HUES6 (cell line): ENCODE data around the gene DENND1A.
"Not testable (repeated sequence)": the region's sequence is repeated elsewhere in the genome, so short reads cannot be mapped to it uniquely, and the experiment has no call there.

ENCODE experiments used
- H3K27ac ChIP-seq: 2 replicates; pipeline ENCODE4 v1.7.0; 2013; ENCODE audit warnings: low read depth, mild to moderate bottlenecking, low read length, inconsistent platforms
- H3K27me3 ChIP-seq: 2 replicates; pipeline ENCODE4 v1.6.1; 2013; ENCODE audit warnings: low read length; ENCODE audit not compliant: control insufficient read depth, insufficient read depth
- H3K36me3 ChIP-seq: 2 replicates; pipeline ENCODE4 v1.6.1; 2013; ENCODE audit warnings: low read length; ENCODE audit not compliant: control insufficient read depth, insufficient read depth
- H3K4me1 ChIP-seq: 2 replicates; pipeline ENCODE4 v1.6.1; 2013; ENCODE audit warnings: low read length; ENCODE audit not compliant: control insufficient read depth, insufficient read depth
- H3K4me3 ChIP-seq: 2 replicates; pipeline ENCODE4 v1.5.1; 2013; ENCODE audit warnings: low read depth, low read length
- H3K9ac ChIP-seq: one replicate; pipeline ENCODE4 v1.6.1; 2013; ENCODE audit warnings: mild to moderate bottlenecking, low read length
- H3K9me3 ChIP-seq: 2 replicates; pipeline ENCODE4 v1.6.1; 2013; ENCODE audit warnings: low read depth, low read length; ENCODE audit not compliant: control insufficient read depth, insufficient read depth

Gene DENND1A

GRCh38 chr9:123834218-123834888, 95.6 kb downstream of the DENND1A start:
- Histone ChIP-seq H3K9me3 (peaks cover 6% of the 10 kb centered on the region; the same call in 1 of the 2 replicates), H3K36me3 (no peaks in the 10 kb centered on the region), H3K27ac (0 out of 2 replicates have a peak overlapping the region, but pooled peaks have one; percentile 11), H3K4me3 (no peak overlapping the region), H3K4me1 (peaks cover 33% of the 10 kb centered on the region), H3K27me3 (no peaks in the 10 kb centered on the region), H3K9ac (no peak overlapping the region)

- Histone ChIP-seq H3K27ac (no peak overlapping the region), H3K36me3 (no peaks in the 10 kb centered on the region), H3K27me3 (no peaks in the 10 kb centered on the region), H3K9me3 (peaks cover 18% of the 10 kb centered on the region), H3K4me1 (peaks cover 29% of the 10 kb centered on the region), H3K9ac (no peak overlapping the region), H3K4me3 (no peak overlapping the region)
Measured at GRCh38 chr9:123832858-123833650, 96.9 kb downstream of the DENND1A start.

GRCh38 chr9:123832176-123832575, 97.8 kb downstream of the DENND1A start:
- H3K4me1 ChIP-seq = peaks cover 28% of the 10 kb centered on the region
- peaks cover 18% of the 10 kb centered on the region for H3K9me3 ChIP-seq
- no peak overlapping the region for H3K27ac ChIP-seq
- H3K9ac ChIP-seq = no peak overlapping the region
- H3K4me3 ChIP-seq = no peak overlapping the region
- no peaks in the 10 kb centered on the region for H3K27me3 ChIP-seq
- no peaks in the 10 kb centered on the region for H3K36me3 ChIP-seq

DNA sequence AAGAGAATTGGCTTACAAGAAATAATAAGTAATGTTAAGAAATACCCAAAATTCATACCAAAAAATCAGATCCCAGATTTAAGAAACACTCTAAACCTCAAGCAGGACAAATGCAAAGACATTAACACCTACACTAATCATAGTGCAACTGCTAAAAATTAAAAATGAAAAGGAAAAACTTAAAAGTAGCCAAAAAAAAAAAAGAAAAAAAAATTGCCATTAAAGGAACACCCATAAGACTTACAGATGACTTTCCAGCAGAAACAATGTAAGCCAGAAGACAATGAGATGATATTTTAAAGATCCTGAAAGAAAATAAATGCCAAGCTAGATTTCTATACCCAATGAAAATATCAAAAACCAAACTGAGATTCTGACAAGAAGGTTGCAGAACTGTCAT, 101.5 kb downstream of the DENND1A start:
- no peak overlapping the region for H3K9ac ChIP-seq
- H3K9me3 ChIP-seq = peaks cover 18% of the 10 kb centered on the region
- H3K36me3 ChIP-seq = no peaks in the 10 kb centered on the region
- peaks cover 4% of the 10 kb centered on the region for H3K4me1 ChIP-seq
- H3K27me3 ChIP-seq = no peaks in the 10 kb centered on the region
- no peak overlapping the region for H3K27ac ChIP-seq
- no peak overlapping the region for H3K4me3 ChIP-seq

DNA sequence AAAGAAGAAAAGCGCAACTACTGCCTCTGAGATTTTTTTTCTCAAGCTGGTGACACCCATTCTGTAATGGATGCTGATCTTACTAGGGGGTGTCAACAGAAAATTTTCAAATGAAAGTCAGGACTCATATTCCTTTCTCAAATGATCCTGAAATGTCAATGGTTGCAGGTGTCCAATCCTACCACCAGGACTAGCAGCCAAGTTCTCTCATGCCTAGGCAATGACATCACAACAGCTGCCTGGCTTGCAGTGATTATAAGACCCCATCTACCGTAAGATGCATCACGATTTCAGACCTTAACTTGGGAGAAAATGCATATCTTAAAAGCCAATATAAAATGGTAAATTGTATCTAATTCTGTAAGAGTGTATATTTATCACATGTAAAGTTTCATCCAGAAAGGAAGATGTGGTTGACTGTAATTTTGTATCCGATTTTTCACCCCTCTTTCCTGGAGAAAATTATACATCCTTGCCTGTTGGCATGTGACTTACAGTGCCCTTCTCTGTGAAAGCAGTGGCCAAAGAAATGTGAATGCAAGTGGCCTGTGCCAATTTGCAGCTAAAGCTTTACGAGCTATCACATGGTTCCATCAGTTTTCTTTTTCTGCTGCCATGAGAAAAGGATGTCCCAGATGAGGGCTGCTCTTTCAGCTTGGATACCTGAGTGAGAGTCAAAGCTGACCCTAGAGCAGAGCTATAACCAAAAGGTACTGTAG, 104.4 kb downstream of the DENND1A start:
- H3K9ac ChIP-seq = no peak overlapping the region
- no peak overlapping the region for H3K4me3 ChIP-seq
- peaks cover 18% of the 10 kb centered on the region for H3K9me3 ChIP-seq
- H3K27ac ChIP-seq = no peak overlapping the region
- H3K36me3 ChIP-seq = no peaks in the 10 kb centered on the region
- H3K27me3 ChIP-seq = no peaks in the 10 kb centered on the region
- peaks cover 9% of the 10 kb centered on the region for H3K4me1 ChIP-seq

- Histone ChIP-seq H3K4me1 (peaks cover 9% of the 10 kb centered on the region), H3K9me3 (peaks cover 3% of the 10 kb centered on the region; the same call in 1 of the 2 replicates), H3K36me3 (no peaks in the 10 kb centered on the region), H3K27ac (no peak overlapping the region), H3K9ac (no peak overlapping the region), H3K27me3 (no peaks in the 10 kb centered on the region), H3K4me3 (no peak overlapping the region)
Measured at GRCh38 chr9:123823194-123823947, 106.6 kb downstream of the DENND1A start.

GRCh38 chr9:123821619-123822018, 108.3 kb downstream of the DENND1A start:
- H3K36me3 ChIP-seq = no peaks in the 10 kb centered on the region
- peaks cover 14% of the 10 kb centered on the region for H3K4me1 ChIP-seq
- no peak overlapping the region for H3K4me3 ChIP-seq
- no peak overlapping the region for H3K9ac ChIP-seq
- no peaks in the 10 kb centered on the region for H3K27me3 ChIP-seq
- H3K27ac ChIP-seq = no peak overlapping the region
- no peaks in the 10 kb centered on the region for H3K9me3 ChIP-seq

GRCh38 chr9:123820139-123820538, 109.8 kb downstream of the DENND1A start:
- H3K9ac ChIP-seq = no peak overlapping the region
- peaks cover 12% of the 10 kb centered on the region for H3K4me1 ChIP-seq
- H3K27ac ChIP-seq = no peak overlapping the region
- H3K27me3 ChIP-seq = no peaks in the 10 kb centered on the region
- H3K4me3 ChIP-seq = no peak overlapping the region
- no peaks in the 10 kb centered on the region for H3K36me3 ChIP-seq
- H3K9me3 ChIP-seq = no peaks in the 10 kb centered on the region

DNA sequence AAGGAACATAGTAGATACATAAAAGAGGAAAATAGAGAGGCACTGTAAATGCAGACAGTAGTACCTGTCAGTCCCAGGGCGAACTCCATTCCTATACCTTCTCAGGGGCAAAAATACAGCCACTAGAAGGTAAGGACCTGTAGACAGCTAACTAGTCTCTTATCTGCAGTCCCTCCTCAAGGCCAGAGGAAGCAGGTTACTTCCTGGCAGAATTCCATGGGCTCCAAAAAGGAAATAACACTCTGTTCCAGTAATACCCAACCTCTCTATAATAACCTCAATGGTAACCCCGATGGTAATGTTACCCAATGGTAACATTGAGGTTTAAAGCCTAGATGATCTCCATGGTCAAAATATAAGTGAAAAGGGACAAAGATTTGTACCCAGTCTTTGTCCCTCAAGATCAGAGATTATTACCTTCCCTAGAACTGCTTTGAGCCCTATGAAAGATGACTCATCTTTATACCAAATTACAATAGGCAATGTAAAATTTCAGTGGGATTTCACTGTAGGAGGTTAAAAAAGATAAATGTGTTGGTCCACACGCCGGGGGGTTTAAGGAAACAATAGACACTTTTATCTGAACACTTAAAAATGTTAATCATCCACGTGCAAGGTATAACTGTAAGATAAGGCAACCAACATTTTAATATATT, 113.0 kb downstream of the DENND1A start:
- H3K4me3 ChIP-seq = no peak overlapping the region
- no peak overlapping the region for H3K9ac ChIP-seq
- no peaks in the 10 kb centered on the region for H3K36me3 ChIP-seq
- H3K27me3 ChIP-seq = no peaks in the 10 kb centered on the region
- no peaks in the 10 kb centered on the region for H3K9me3 ChIP-seq
- H3K4me1 ChIP-seq = peaks cover 5% of the 10 kb centered on the region; the same call in 1 of the 2 replicates
- no peak overlapping the region for H3K27ac ChIP-seq

DNA sequence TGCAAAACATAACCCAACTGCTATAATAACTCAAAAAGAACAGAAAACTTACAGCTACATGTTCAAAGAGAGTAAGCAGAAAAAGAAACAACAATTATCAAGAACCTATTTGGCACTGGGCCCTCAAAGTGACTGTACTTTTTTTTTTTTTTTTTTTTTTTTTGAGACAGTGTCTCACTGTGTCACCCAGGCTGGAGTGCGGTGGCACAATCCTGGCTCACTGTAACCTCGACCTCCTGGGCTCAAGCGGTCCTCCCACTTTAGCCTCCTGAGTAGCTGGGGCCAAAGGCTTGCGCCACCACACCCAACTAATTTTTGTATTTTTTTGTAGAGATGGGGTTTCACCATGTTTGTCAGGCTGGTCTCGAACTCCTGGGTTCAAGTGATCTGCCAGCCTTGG, 114.1 kb downstream of the DENND1A start:
- not testable (repeated sequence) for H3K4me1 ChIP-seq, H3K4me3 ChIP-seq, H3K27me3 ChIP-seq, H3K9ac ChIP-seq, H3K27ac ChIP-seq, H3K9me3 ChIP-seq, H3K36me3 ChIP-seq
